HG03159 (cell line): ENCODE data around the gene PRXL2A.
"Not testable (repeated sequence)": the region's sequence is repeated elsewhere in the genome, so short reads cannot be mapped to it uniquely, and the experiment has no call there.

Experiments used
- ATAC-seq: cut with Tn5 transposase; IDR thresholded peaks from one replicate; pipeline ENCODE4 v1.9.1; 2021; ENCODE audit warnings: mild to moderate bottlenecking, moderate library complexity; ENCODE audit not compliant: unreplicated experiment

Gene PRXL2A

GRCh38 chr10:80473692-80474596 lies 65.6 kb downstream of the PRXL2A start:
- no peak for ATAC-seq

- no peak for ATAC-seq
These were observed 66.2 kb downstream of the PRXL2A start for GRCh38 chr10:80474597-80474910.

GRCh38 chr10:80474941-80475340 lies 66.6 kb downstream of the PRXL2A start:
- ATAC-seq: no peak

GRCh38 chr10:80475641-80476040 lies 67.3 kb downstream of the PRXL2A start:
- not testable (repeated sequence) for ATAC-seq

- ATAC-seq: no peak
These were observed 68.3 kb downstream of the PRXL2A start for GRCh38 chr10:80476685-80477084.

- ATAC-seq: no peak
These were observed 69.5 kb downstream of the PRXL2A start for GRCh38 chr10:80477813-80478212.

- ATAC-seq: not testable (repeated sequence)
These were observed 72.0 kb downstream of the PRXL2A start for GRCh38 chr10:80480373-80480772.

GRCh38 chr10:80480852-80481251 lies 72.5 kb downstream of the PRXL2A start:
- no peak for ATAC-seq

GRCh38 chr10:80484243-80484642 lies 75.9 kb downstream of the PRXL2A start:
- ATAC-seq: no peak

GRCh38 chr10:80484676-80485075 lies 76.3 kb downstream of the PRXL2A start:
- no peak for ATAC-seq

- ATAC-seq: no peak
These were observed 77.0 kb downstream of the PRXL2A start for GRCh38 chr10:80485076-80485945.

- no peak for ATAC-seq
These were observed 77.8 kb downstream of the PRXL2A start for GRCh38 chr10:80485946-80486764.
